Measurements from ENCODE around the gene MIGA1. TPM values are rescaled to one million over a fixed set of nuclear protein-coding genes. Genes with fewer than 3 reads are reported as not detected.
"Not testable (repeated sequence)": the region's sequence is repeated elsewhere in the genome, so short reads cannot be mapped to it uniquely, and the experiment has no call there.

MIGA1 gene
- total RNA-seq, 1 donor from 2014 or later, result 9.7 TPM

GRCh38 chr1:77786093-77786741 lies 6.8 kb downstream of the MIGA1 start:
- intact Hi-C loops (cut with micrococcal nuclease); DNase-seq; ATAC-seq: not testable (repeated sequence)

- DNase-seq, result no peak
- ATAC-seq, result no peak
- intact Hi-C loops (cut with micrococcal nuclease), result no loop called here
Observed at GRCh38 chr1:77794550-77794949, 15.1 kb downstream of the MIGA1 start.

GRCh38 chr1:77796695-77797405 lies 17.4 kb downstream of the MIGA1 start:
- intact Hi-C loops (cut with micrococcal nuclease), result no loop called here
- peak; percentile 38 for ATAC-seq
- no peak for DNase-seq

- DNase-seq (no peak), ATAC-seq (no peak)
- intact Hi-C loops (cut with micrococcal nuclease), result no loop called here
Observed at GRCh38 chr1:77797991-77798390, 18.5 kb downstream of the MIGA1 start.

GRCh38 chr1:77802026-77802425 lies 22.6 kb downstream of the MIGA1 start:
- intact Hi-C loops (cut with micrococcal nuclease), result no loop called here
- no peak for ATAC-seq
- no peak for DNase-seq

DNA sequence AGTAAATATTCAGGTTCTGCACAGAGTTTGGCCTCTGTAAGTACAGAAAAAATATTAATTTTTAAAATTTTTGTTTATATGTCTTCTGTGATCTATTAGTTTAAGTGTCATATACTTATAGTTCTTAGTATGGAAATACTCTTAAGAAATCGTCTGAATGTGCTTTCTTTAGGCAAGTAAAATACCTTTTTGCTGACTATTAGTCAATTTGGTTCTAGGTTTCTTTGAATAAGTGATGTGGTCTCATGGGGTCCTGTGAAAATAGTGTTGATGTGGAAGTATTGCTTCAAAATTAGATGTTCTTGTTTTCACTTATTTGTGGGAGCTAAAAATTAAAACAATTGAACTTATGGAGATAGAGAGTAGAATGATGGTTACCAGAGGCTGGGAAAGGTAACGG lies 23.9 kb downstream of the MIGA1 start:
- ATAC-seq (no peak), DNase-seq (no peak)
- intact Hi-C loops (cut with micrococcal nuclease), result no loop called here

DNA sequence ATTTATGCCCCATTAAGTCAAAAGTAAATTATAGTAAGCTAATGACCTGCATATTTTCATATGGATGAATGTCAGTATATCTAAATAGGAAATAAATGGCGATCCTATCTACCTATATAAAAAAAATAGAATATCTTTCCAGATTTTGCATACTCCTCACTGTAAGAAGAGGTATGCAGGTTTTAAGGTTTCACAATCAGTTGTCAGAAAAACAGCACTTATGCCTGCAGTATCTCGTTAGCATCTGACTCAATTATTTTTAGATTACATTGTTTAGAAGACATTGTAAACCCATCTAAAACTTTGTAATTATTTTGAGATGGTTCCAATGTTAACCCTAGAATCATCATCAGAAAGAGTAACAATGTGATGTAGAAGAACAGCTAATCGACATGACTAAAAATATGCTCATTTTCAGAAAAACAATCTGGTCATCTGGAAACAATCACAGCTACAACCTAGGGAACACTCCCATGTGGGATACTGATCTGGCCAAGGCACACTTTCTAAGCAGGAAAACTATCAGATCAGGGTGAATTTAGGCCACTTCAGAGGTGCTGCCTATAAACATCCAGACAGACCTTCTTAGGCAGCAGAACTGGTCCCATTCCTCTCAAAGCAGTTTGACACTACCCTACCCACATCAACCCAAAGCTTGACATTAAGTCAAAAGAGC lies 30.5 kb downstream of the MIGA1 start:
- intact Hi-C loops (cut with micrococcal nuclease); DNase-seq: not testable (repeated sequence)
- peak; percentile 51 for ATAC-seq

DNA sequence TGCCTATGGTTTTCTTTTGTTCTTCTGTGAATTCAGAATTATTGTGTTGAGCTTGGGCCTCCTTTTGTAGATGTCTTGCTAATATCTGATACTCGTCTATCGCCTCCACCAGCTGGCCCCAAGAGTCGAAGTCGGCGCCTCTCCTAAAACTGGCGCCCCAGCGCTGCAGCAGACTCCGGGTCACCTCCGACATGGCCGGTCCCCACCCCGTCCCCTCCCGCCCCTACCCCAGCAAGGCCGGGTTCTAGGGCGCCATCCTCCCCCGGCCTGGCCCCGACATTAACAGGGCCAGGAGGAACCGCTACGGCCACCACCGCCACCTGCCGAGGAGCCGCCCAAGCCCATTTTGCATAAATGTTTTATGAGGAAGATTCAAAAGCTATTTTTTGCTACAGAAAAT lies 32.1 kb downstream of the MIGA1 start:
- intact Hi-C loops (cut with micrococcal nuclease); DNase-seq: not testable (repeated sequence)
- peak; percentile 57 for ATAC-seq

GRCh38 chr1:77817368-77818209 lies 38.1 kb downstream of the MIGA1 start:
- intact Hi-C loops (cut with micrococcal nuclease), result no loop called here
- no peak for ATAC-seq
- DNase-seq, result no peak

- intact Hi-C loops (cut with micrococcal nuclease), result no loop called here
- ATAC-seq (no peak), DNase-seq (no peak)
Observed at GRCh38 chr1:77820121-77820520, 40.7 kb downstream of the MIGA1 start.

- intact Hi-C loops (cut with micrococcal nuclease), result no loop called here
- ATAC-seq (peak; percentile 51), DNase-seq (no peak)
Observed at GRCh38 chr1:77824079-77824478, 44.6 kb downstream of the MIGA1 start.

- DNase-seq, result no peak
- intact Hi-C loops (cut with micrococcal nuclease), result no loop called here
Observed at GRCh38 chr1:77824694-77825093, 45.2 kb downstream of the MIGA1 start.

GRCh38 chr1:77825131-77825709 lies 45.8 kb downstream of the MIGA1 start:
- no peak for DNase-seq
- intact Hi-C loops (cut with micrococcal nuclease), result no loop called here

More at GRCh38 chr1:77824694-77825093, 45.2 kb downstream of the MIGA1 start:
- no peak for ATAC-seq

GRCh38 chr1:77826851-77827250 lies 47.4 kb downstream of the MIGA1 start:
- intact Hi-C loops (cut with micrococcal nuclease); DNase-seq; ATAC-seq: not testable (repeated sequence)

More at GRCh38 chr1:77825131-77825709, 45.8 kb downstream of the MIGA1 start:
- ATAC-seq, result peak; percentile 75

DNA sequence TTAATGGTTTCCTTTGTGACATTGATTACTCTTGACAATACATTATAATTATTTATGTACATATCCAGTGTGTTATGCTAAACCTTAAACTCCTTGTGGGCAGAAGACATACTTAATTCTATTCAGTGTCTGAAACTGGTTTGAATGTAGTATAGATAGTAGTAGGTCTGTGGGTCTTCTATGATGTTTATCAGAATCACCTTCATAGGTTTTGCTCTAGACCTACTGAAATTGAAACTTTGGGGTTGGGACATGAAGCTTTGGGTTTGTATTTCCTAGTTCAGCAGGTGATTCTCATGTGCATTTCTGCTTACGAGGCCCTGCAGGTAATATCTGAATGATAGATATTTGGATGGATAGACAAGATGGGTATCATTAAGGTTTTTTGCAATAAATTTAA lies 48.6 kb downstream of the MIGA1 start:
- no peak for DNase-seq
- no peak for ATAC-seq
- intact Hi-C loops (cut with micrococcal nuclease), result no loop called here

DNA sequence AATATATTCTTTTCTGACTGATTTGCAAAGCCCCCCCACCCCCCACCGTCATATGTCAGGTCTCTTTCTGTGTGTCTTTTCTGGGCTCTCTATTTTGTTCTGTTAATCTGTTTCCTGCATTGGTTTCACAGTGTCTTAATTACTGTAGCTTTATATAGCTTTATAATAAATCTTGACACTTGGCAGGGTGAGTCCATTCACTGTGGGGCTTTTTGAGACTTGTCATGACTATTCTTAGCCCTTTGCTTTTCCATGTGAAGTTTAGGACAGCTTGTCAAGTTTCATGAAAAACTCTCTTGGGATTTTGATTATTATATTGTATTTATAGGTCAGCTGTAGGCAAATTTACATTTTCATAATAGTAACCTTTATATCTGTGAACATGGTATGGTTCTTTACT lies 50.4 kb downstream of the MIGA1 start:
- ATAC-seq (peak; percentile 29), DNase-seq (no peak)
- intact Hi-C loops (cut with micrococcal nuclease), result loop anchor here (5.0 kb wide), 1 partner anchor 57 kb away; the partner anchor contains the start of gene NEXN

DNA sequence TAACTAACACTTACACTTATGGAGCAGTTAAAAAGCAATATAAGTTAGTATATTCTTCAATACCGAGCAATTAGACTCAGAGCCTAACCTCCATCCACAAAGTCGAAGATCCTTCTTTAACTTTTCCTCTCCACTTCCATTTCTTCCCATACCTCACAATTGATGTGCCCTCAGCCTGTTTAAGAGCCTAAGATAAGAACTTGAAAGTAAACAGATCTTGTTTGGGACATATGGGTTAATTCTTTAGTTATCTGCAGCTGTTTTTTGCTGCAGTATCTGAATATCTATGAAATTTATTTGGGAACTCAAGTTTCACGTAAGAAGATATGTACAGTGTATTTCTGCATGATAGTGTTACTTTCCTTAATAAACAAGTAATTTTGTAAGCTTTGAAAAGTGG lies 51.5 kb downstream of the MIGA1 start:
- ATAC-seq (no peak), DNase-seq (no peak)
- intact Hi-C loops (cut with micrococcal nuclease), result loop anchor here (5.0 kb wide), 1 partner anchor 56 kb away; the partner anchor contains the start of gene NEXN

GRCh38 chr1:77831566-77831965 lies 52.1 kb downstream of the MIGA1 start:
- intact Hi-C loops (cut with micrococcal nuclease), result loop anchor here (5.0 kb wide), 1 partner anchor 56 kb away; the partner anchor contains the start of gene NEXN
- DNase-seq (no peak), ATAC-seq (no peak)
